Common myeloid progenitor, CD34-positive (primary cell): ENCODE results near the gene AKR1C8.
"Not testable (repeated sequence)": the region's sequence is repeated elsewhere in the genome, so short reads cannot be mapped to it uniquely, and the experiment has no call there.

Source experiments
- CTCF ChIA-PET: fragments of 350-600 bp; sonication (Branson Sonifier 250); formaldehyde crosslinking; loops from one replicate; lab custom pipeline; 2021; ENCODE audit warnings: antibody characterized with exemption; lab: Charles Lee
- POLR2A ChIA-PET: fragments of 350-600 bp; sonication (Branson Sonifier 250); formaldehyde crosslinking; loops from one replicate; lab custom pipeline; 2021; ENCODE audit warnings: antibody characterized with exemption; lab: Charles Lee
- DNase-seq, 3 donors: peaks; one replicate each; pipeline versions ENCODE4 v3.0.0 to v3.0.0-alpha.2; 2013
- H3K27ac ChIP-seq, 2 experiments: 1 replicate in 1 of 2; 2 replicates in 1 of 2; pipeline ENCODE4 v1.7.0; 2013; ENCODE audit warnings: inconsistent platforms in 2 of 2, low read length in 2 of 2, mild to moderate bottlenecking in 2 of 2, low read depth in 1 of 2, moderate library complexity in 1 of 2; ENCODE audit not compliant: severe bottlenecking in 2 of 2, insufficient read depth in 1 of 2, poor library complexity in 1 of 2
- H3K27me3 ChIP-seq, 5 experiments: replicated peaks in 2 of 5; 1 replicate in 3 of 5; 2 replicates in 2 of 5; pipeline versions ENCODE4 v1.6.1 to v1.7.0; 2013; ENCODE audit warnings: low read length in 4 of 5, mild to moderate bottlenecking in 2 of 5, moderate library complexity in 2 of 5, inconsistent platforms in 1 of 5; ENCODE audit not compliant: insufficient read depth in 5 of 5, control insufficient read depth in 4 of 5
- H3K36me3 ChIP-seq, 4 experiments: 1 replicate in 2 of 4; 2 replicates in 2 of 4; pipeline versions ENCODE4 v1.6.1 to v1.7.0; 2013; ENCODE audit warnings: low read length in 3 of 4, control low read depth in 1 of 4, mild to moderate bottlenecking in 1 of 4; ENCODE audit not compliant: control insufficient read depth in 4 of 4, insufficient read depth in 4 of 4
- H3K4me1 ChIP-seq, 4 experiments: 1 replicate in 3 of 4; 2 replicates in 1 of 4; pipeline versions ENCODE4 v1.6.1 to v1.7.1; 2013; ENCODE audit warnings: low read length in 3 of 4, mild to moderate bottlenecking in 3 of 4, control low read depth in 1 of 4, inconsistent platforms in 1 of 4, moderate library complexity in 1 of 4; ENCODE audit not compliant: control insufficient read depth in 4 of 4, insufficient read depth in 4 of 4; ENCODE audit errors: control extremely low read depth in 1 of 4
- H3K4me3 ChIP-seq, 7 experiments: 1 replicate in 4 of 7; 2 replicates in 3 of 7; pipeline versions ENCODE4 v1.5.1 to v1.7.0; 2013; ENCODE audit warnings: mild to moderate bottlenecking in 7 of 7, low read length in 6 of 7, moderate library complexity in 6 of 7, inconsistent platforms in 2 of 7, low read depth in 2 of 7, control low read depth in 1 of 7; ENCODE audit not compliant: insufficient read depth in 4 of 7, control insufficient read depth in 1 of 7; ENCODE audit errors: extremely low read depth in 1 of 7
- H3K9me3 ChIP-seq, 5 experiments: 1 replicate in 4 of 5; 2 replicates in 1 of 5; pipeline versions ENCODE4 v1.6.1 to v1.7.1; 2013; ENCODE audit warnings: low read length in 4 of 5, mild to moderate bottlenecking in 2 of 5, inconsistent platforms in 1 of 5, low read depth in 1 of 5, moderate library complexity in 1 of 5; ENCODE audit not compliant: control insufficient read depth in 4 of 5, insufficient read depth in 2 of 5; ENCODE audit errors: control extremely low read depth in 1 of 5
- WGBS: methylation state at CpG from one replicate; pipeline ENCODE4 v1.1.5; 2013; ENCODE audit not compliant: insufficient coverage; 5-methylcytosine and 5-hydroxymethylcytosine counted together

AKR1C8 gene

GRCh38 chr10:5211696-5212536 lies 27.0 kb upstream of the AKR1C8 start:
- Histone ChIP-seq H3K27ac (no peak overlapping the region), H3K36me3 (no peaks in the 10 kb centered on the region), H3K27me3 (no peaks in the 10 kb centered on the region), H3K9me3 (peaks cover 2 to 10% (median 2%) of the 10 kb centered on the region in 5 experiments), H3K4me3 (no peak overlapping the region), H3K4me1 (peaks cover 0 to 2% (median 2%) of the 10 kb centered on the region in 4 experiments)
- DNase-seq: no peak
- ChIA-PET CTCF (no interaction called here), POLR2A (no interaction called here)

GRCh38 chr10:5210261-5210660 lies 25.3 kb upstream of the AKR1C8 start:
- H3K9me3 ChIP-seq, DNase-seq, H3K27ac ChIP-seq, H3K4me3 ChIP-seq, H3K4me1 ChIP-seq, CTCF ChIA-PET, H3K36me3 ChIP-seq, POLR2A ChIA-PET, H3K27me3 ChIP-seq: not testable (repeated sequence)
- 100% methylated on average over 1 of the region's 1 CpG for WGBS

- H3K4me3 ChIP-seq, POLR2A ChIA-PET, H3K27ac ChIP-seq, H3K27me3 ChIP-seq, DNase-seq, H3K36me3 ChIP-seq, H3K4me1 ChIP-seq, CTCF ChIA-PET: not testable (repeated sequence)
- H3K9me3 ChIP-seq: peaks cover 0 to 10% (median 0%) of the 10 kb centered on the region in 5 experiments
- 100% methylated on average over 1 of the region's 1 CpG for WGBS
Measured at GRCh38 chr10:5209776-5210175, 24.8 kb upstream of the AKR1C8 start.

- 37% methylated on average over 6 of the region's 6 CpGs for WGBS
Measured at GRCh38 chr10:5206799-5207198, 21.8 kb upstream of the AKR1C8 start.

GRCh38 chr10:5199398-5199797 lies 14.4 kb upstream of the AKR1C8 start:
- no peak for DNase-seq
- 91% methylated on average over 7 of the region's 8 CpGs for WGBS
- Histone ChIP-seq H3K27ac (no peak overlapping the region), H3K4me3 (no peak overlapping the region), H3K27me3 (no peaks in the 10 kb centered on the region), H3K4me1 (no peaks in the 10 kb centered on the region), H3K36me3 (no peaks in the 10 kb centered on the region), H3K9me3 (peaks cover 0 to 10% (median 6%) of the 10 kb centered on the region in 5 experiments)
- ChIA-PET POLR2A (no interaction called here), CTCF (no interaction called here)

More at GRCh38 chr10:5206799-5207198, 21.8 kb upstream of the AKR1C8 start:
- CTCF ChIA-PET: interaction anchor here (0.8 kb wide), 1 partner anchor 20 kb away, joined by 3 read pairs; no protein-coding TSS in a partner anchor
- peaks cover 0 to 20% (median 3%) of the 10 kb centered on the region in 5 experiments for H3K9me3 ChIP-seq
- no peak overlapping the region for H3K4me3 ChIP-seq
- H3K27me3 ChIP-seq: no peaks in the 10 kb centered on the region
- POLR2A ChIA-PET: interaction anchor here (0.7 kb wide), 1 partner anchor 125 kb away, joined by 3 read pairs; no protein-coding TSS in a partner anchor
- peaks cover 0 to 5% (median 3%) of the 10 kb centered on the region in 4 experiments for H3K4me1 ChIP-seq
- peak in 2 of 3 donors; percentile 57 to 69 for DNase-seq
- H3K36me3 ChIP-seq: no peaks in the 10 kb centered on the region
- H3K27ac ChIP-seq: no peak overlapping the region

GRCh38 chr10:5198386-5198785 lies 13.4 kb upstream of the AKR1C8 start:
- Histone ChIP-seq H3K9me3 (peaks cover 1 to 9% (median 6%) of the 10 kb centered on the region in 5 experiments), H3K4me3 (no peak overlapping the region), H3K4me1 (no peaks in the 10 kb centered on the region), H3K36me3 (no peaks in the 10 kb centered on the region), H3K27me3 (no peaks in the 10 kb centered on the region), H3K27ac (no peak overlapping the region)
- CTCF ChIA-PET: no interaction called here
- WGBS: 100% methylated on average over 1 of the region's 3 CpGs
- no peak for DNase-seq
- POLR2A ChIA-PET: no interaction called here

- Histone ChIP-seq H3K4me3 (no peak within 1 kb of the TSS), H3K36me3 (no peaks in the 10 kb centered on the region), H3K27ac (no peak within 1 kb of the TSS), H3K27me3 (no peaks in the 10 kb centered on the region), H3K9me3 (peaks cover 0 to 3% (median 0%) of the 10 kb centered on the region in 5 experiments), H3K4me1 (no peaks in the 10 kb centered on the region)
- no peak for DNase-seq
- 93% methylated on average over 3 of the region's 4 CpGs for WGBS
- POLR2A ChIA-PET: no interaction called here
- CTCF ChIA-PET: interaction anchor here (0.6 kb wide), 1 partner anchor 62 kb away, joined by 3 read pairs; no protein-coding TSS in a partner anchor
Measured at GRCh38 chr10:5196702-5197113, 11.8 kb upstream of the AKR1C8 start, which contains the start of gene AKR1C4. Gene AKR1C4 (plus strand): TSS chr10:5196837. CDS start chr10:5196868, 31 bp downstream.
